Right atrium auricular region (tissue), 2 donors: ENCODE data around the gene MYOM3. TPM values are rescaled to one million over a fixed set of nuclear protein-coding genes. Genes with fewer than 3 reads are reported as not detected.
A peak's percentile ranks its signal among the peaks of the same experiment; 100 is the strongest.

Experiments used
- DNase-seq: peaks from one replicate; pipeline ENCODE4 v3.0.0-alpha.2; 2019; ENCODE audit warnings: low spot score
- H3K27ac ChIP-seq, 2 donors: fragments of 200-600 bp; sonication (generic); 1 replicate in 1 of 2; 2 replicates in 1 of 2; pipeline ENCODE4 v1.5.1; 2016 to 2019
- H3K27me3 ChIP-seq, 2 donors: fragments of 200-600 bp; sonication (generic); one replicate each; pipeline versions ENCODE4 v1.5.1 to v1.6.0; 2017 to 2019
- H3K36me3 ChIP-seq: fragments of 200-600 bp; sonication (generic); one replicate; pipeline ENCODE4 v1.5.1; 2016
- H3K4me1 ChIP-seq, 2 donors: fragments of 200-600 bp; sonication (generic); one replicate each; pipeline versions ENCODE4 v1.5.1 to v1.6.0; 2017 to 2019
- H3K4me3 ChIP-seq, 2 donors: fragments of 200-600 bp; sonication (generic); 1 replicate in 1 of 2; 2 replicates in 1 of 2; pipeline ENCODE4 v1.5.1; 2017 to 2019; ENCODE audit warnings: mild to moderate bottlenecking in 1 of 2, moderate library complexity in 1 of 2
- H3K9me3 ChIP-seq, 2 donors: fragments of 200-600 bp; sonication (generic); one replicate each; pipeline ENCODE4 v1.5.1; 2019
- total RNA-seq, 2 donors: library from RNA; depleted of rRNA; stranded (reverse); fragments of >200 nt; gene quantifications; one replicate each; pipeline ENCODE4 v1.1.0, GENCODE V29; 2016
- TF ChIP-seq, protein P1 (sequence below), 2 donors: fragments of 200-600 bp; sonication (generic); IDR thresholded peaks; one replicate each; pipeline ENCODE4 v1.5.1; 2019; ENCODE audit warnings: antibody characterized with exemption in 2 of 2

Gene MYOM3
- total RNA-seq, 2 donors from 2014 or later, result 98.7 to 241 TPM

DNA sequence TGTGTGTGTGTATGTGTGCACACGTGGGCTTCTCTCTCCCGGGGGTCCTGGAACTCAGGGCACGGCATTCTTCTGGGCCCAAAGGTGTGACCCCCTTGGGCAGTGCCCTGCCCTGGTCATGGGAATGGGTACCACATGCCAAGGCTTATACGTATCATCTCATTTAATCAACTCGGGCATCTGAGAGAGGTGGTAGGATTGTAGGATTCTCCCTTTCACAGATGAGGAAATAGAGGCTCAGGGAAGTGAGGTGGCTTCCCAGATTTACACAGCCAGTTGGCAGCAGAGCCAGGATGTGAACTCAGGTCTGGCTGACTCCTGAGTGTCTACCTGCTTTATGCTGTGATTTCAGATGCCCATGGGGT is 15.2 kb downstream of the MYOM3 start:
- DNase-seq, result no peak
- H3K4me3 ChIP-seq, result no peak overlapping the region
- H3K9me3 ChIP-seq, result no peaks in the 10 kb centered on the region
- peak overlapping the region; percentile 82 to 89 for H3K27ac ChIP-seq
- peaks cover 28% of the 10 kb centered on the region for H3K36me3 ChIP-seq
- no peaks in the 10 kb centered on the region for H3K27me3 ChIP-seq
- TF ChIP-seq, protein P1, sequence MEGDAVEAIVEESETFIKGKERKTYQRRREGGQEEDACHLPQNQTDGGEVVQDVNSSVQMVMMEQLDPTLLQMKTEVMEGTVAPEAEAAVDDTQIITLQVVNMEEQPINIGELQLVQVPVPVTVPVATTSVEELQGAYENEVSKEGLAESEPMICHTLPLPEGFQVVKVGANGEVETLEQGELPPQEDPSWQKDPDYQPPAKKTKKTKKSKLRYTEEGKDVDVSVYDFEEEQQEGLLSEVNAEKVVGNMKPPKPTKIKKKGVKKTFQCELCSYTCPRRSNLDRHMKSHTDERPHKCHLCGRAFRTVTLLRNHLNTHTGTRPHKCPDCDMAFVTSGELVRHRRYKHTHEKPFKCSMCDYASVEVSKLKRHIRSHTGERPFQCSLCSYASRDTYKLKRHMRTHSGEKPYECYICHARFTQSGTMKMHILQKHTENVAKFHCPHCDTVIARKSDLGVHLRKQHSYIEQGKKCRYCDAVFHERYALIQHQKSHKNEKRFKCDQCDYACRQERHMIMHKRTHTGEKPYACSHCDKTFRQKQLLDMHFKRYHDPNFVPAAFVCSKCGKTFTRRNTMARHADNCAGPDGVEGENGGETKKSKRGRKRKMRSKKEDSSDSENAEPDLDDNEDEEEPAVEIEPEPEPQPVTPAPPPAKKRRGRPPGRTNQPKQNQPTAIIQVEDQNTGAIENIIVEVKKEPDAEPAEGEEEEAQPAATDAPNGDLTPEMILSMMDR (IDR thresholded peaks at IDR 0.05), result no peak
- peaks cover 0 to 49% of the 10 kb centered on the region in 2 donors for H3K4me1 ChIP-seq

DNA sequence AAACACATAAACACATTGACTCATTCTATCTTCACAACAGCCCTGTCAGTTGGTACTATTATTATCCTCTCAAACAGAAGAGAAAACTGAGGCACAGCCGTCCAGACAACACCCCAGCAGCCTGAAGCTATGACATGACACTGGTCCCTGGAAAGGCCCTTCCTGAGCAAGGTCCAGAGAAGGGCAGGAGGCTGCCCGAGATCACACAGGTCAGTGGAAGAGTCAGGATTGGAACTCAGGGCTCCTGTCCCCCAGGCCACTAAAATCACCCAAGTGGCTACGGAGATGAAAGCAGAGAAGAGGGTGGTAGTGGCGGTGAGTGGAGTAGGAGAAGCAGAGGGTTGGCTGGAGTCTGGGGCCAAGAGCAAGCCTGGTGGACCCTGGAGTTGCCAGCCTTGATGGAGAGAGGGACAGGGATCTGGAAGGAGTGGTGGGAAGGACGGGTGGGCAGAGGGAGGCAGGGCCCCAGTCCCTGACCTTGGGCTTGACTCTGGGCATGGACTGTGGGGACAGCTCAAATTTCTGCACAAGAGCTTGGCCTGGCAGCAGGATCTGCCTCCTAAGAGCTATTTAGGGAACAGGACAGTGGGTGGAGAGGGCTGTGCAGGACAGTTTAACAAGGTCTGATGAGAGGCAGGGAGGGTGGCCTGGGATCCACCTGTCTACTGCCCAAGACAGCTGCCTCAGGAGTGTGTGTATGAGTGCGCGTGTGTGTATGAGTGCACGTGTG is 15.8 kb downstream of the MYOM3 start:
- TF ChIP-seq, protein P1 (IDR thresholded peaks at IDR 0.05), result no peak
- H3K27ac ChIP-seq, result peak overlapping the region; percentile 82 to 89
- DNase-seq, result no peak
- no peak overlapping the region for H3K4me3 ChIP-seq
- H3K36me3 ChIP-seq, result peaks cover 34% of the 10 kb centered on the region
- H3K27me3 ChIP-seq, result no peaks in the 10 kb centered on the region
- peaks cover 0 to 44% of the 10 kb centered on the region in 2 donors for H3K4me1 ChIP-seq
- H3K9me3 ChIP-seq, result no peaks in the 10 kb centered on the region

DNA sequence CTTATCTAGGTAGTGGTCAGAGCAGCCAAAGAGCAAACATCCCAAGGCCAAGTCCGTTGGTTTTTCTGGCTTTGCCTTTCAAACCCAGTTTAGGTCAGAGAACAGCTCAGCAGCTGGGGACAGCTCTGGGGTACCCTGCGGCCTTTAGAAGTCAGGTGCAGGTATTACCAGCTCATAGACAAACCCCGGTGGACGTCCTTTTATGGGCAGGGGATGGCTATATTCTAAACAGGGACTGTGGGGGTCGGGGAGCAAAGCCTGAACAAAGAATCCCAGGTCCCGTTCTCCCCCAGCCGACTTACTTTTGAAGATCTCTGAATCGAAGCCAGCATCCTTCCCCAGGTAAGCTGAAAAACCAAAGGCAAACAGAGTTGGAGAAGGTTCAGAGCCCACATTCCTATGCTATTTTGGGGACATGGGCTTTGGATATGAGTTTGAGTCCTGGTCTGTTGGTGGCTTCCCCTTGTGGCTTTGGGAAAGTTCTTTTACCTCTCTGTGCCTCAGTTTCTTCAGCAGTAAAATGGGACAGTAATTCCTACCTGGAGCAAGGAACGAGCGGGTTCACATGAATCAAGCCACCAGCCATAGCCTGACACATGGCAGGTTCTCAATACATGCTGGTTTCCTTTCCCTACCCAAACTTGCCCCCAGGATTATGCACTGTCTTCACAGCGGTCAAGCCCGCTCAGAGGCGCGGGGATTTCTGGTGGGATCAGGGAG is 16.6 kb downstream of the MYOM3 start:
- Histone ChIP-seq H3K27me3 (no peaks in the 10 kb centered on the region), H3K4me1 (peaks cover 0 to 42% of the 10 kb centered on the region in 2 donors), H3K36me3 (peaks cover 39% of the 10 kb centered on the region), H3K4me3 (no peak overlapping the region), H3K9me3 (no peaks in the 10 kb centered on the region), H3K27ac (peak overlapping the region; percentile 82 to 89)
- DNase-seq, result no peak
- TF ChIP-seq, protein P1 (IDR thresholded peaks at IDR 0.05), result no peak

DNA sequence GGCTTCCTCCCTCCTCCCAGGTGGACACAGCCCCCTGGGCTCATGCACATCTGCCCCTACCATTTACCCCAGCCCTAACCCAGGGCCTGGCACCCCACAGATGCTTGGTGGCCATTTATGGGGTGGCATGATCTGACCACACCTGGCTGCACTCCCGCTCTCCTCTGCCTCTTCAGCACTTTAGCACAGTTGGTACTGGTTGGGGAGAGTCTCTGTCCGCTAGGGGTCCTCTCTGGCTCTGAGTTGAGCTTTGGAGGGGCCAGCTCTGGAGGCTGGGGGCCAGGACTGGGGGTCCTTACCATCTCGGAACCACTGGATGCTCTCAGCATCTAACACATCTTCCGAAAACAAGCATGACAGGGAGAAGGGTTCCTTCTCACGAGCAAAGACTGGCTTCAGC is 17.4 kb downstream of the MYOM3 start:
- Histone ChIP-seq H3K27ac (peak overlapping the region; percentile 82 to 89), H3K4me1 (peaks cover 0 to 36% of the 10 kb centered on the region in 2 donors), H3K27me3 (no peaks in the 10 kb centered on the region), H3K36me3 (peaks cover 45% of the 10 kb centered on the region), H3K4me3 (no peak overlapping the region), H3K9me3 (no peaks in the 10 kb centered on the region)
- DNase-seq, result no peak
- TF ChIP-seq, protein P1 (IDR thresholded peaks at IDR 0.05), result no peak

DNA sequence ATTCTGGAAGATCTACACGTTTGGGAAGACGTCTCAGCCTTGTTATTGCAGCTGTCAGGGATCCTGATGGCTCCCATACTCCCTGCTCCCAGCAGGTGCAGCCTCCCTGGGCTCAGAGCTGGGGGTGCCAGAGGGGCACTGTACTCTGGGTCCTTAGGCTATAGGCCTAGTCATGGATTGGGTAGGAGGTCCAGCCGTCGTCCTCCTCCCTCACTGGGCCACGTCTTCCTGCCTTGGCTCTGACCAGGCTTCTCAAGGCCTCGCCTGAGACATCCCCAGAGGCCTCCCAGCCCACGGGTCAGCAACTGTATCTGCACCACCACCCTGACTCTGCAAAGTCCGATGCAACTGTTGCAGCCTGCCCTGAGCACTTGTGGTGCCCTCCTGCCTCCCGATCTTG is 18.2 kb downstream of the MYOM3 start:
- Histone ChIP-seq H3K27me3 (no peaks in the 10 kb centered on the region), H3K36me3 (peaks cover 53% of the 10 kb centered on the region), H3K4me1 (peaks cover 0 to 31% of the 10 kb centered on the region in 2 donors), H3K27ac (peak overlapping the region in 1 of 2 donors; percentile 74), H3K9me3 (no peaks in the 10 kb centered on the region), H3K4me3 (no peak overlapping the region)
- DNase-seq, result no peak
- TF ChIP-seq, protein P1 (IDR thresholded peaks at IDR 0.05), result no peak
